Suprapubic skin (tissue), 4 donors: Measurements from ENCODE around the gene RGL3. TPM values are rescaled to one million over a fixed set of nuclear protein-coding genes. Genes with fewer than 3 reads are reported as not detected.
A peak's percentile ranks its signal among the peaks of the same experiment; 100 is the strongest.

ENCODE experiments used
- DNase-seq, 2 donors: peaks; one replicate each; pipeline ENCODE4 v3.0.0-alpha.2; 2019; ENCODE audit warnings: low spot score in 2 of 2
- H3K27ac ChIP-seq: fragments of 200-600 bp; sonication (generic); one replicate; pipeline ENCODE4 v1.5.1; 2019
- H3K27me3 ChIP-seq: fragments of 200-600 bp; sonication (generic); one replicate; pipeline ENCODE4 v1.5.1; 2019
- H3K36me3 ChIP-seq: fragments of 200-600 bp; sonication (generic); one replicate; pipeline ENCODE4 v1.5.1; 2019
- H3K4me1 ChIP-seq: fragments of 200-600 bp; sonication (generic); one replicate; pipeline ENCODE4 v1.5.1; 2019
- H3K4me3 ChIP-seq: fragments of 200-600 bp; sonication (generic); one replicate; pipeline ENCODE4 v1.5.1; 2019; ENCODE audit warnings: mild to moderate bottlenecking
- H3K9me3 ChIP-seq: fragments of 200-600 bp; sonication (generic); one replicate; pipeline ENCODE4 v1.5.1; 2019
- CTCF ChIP-seq, 2 donors: fragments of 200-600 bp in 1 of 2; fragments of 450-650 bp in 1 of 2; sonication (generic) in 1 of 2; IDR thresholded peaks; one replicate each; pipeline ENCODE4 v1.5.1; 2016 to 2019; ENCODE audit warnings: antibody characterized with exemption in 2 of 2, mild to moderate bottlenecking in 1 of 2, moderate library complexity in 1 of 2
- EP300 ChIP-seq: sonication (generic); formaldehyde crosslinking; IDR thresholded peaks from one replicate; pipeline ENCODE4 v1.6.1; 2017; ENCODE audit warnings: antibody characterized with exemption
- POLR2A ChIP-seq, 2 donors: fragments of 450-650 bp; IDR thresholded peaks; one replicate each; pipeline ENCODE4 v1.6.1; 2017; ENCODE audit warnings: antibody characterized with exemption in 2 of 2, mild to moderate bottlenecking in 2 of 2, moderate library complexity in 2 of 2
- POLR2AphosphoS5 ChIP-seq, 3 donors: sonication (generic); formaldehyde crosslinking; IDR thresholded peaks; one replicate each; pipeline ENCODE4 v1.6.1; 2017; ENCODE audit warnings: antibody characterized with exemption in 3 of 3
- WGBS: methylation state at CpG from one replicate; pipeline ENCODE4 v1.1.5; 2018; 5-methylcytosine and 5-hydroxymethylcytosine counted together
- total RNA-seq, 4 donors: library from RNA; depleted of rRNA; stranded (reverse); fragments of >200 nt; gene quantifications; one replicate each; pipeline ENCODE4 v1.1.0, GENCODE V29; 2016

RGL3 gene
- total RNA-seq, 4 donors from 2014 or later, result 1.4 to 4.3 (median 3.5) TPM

DNA sequence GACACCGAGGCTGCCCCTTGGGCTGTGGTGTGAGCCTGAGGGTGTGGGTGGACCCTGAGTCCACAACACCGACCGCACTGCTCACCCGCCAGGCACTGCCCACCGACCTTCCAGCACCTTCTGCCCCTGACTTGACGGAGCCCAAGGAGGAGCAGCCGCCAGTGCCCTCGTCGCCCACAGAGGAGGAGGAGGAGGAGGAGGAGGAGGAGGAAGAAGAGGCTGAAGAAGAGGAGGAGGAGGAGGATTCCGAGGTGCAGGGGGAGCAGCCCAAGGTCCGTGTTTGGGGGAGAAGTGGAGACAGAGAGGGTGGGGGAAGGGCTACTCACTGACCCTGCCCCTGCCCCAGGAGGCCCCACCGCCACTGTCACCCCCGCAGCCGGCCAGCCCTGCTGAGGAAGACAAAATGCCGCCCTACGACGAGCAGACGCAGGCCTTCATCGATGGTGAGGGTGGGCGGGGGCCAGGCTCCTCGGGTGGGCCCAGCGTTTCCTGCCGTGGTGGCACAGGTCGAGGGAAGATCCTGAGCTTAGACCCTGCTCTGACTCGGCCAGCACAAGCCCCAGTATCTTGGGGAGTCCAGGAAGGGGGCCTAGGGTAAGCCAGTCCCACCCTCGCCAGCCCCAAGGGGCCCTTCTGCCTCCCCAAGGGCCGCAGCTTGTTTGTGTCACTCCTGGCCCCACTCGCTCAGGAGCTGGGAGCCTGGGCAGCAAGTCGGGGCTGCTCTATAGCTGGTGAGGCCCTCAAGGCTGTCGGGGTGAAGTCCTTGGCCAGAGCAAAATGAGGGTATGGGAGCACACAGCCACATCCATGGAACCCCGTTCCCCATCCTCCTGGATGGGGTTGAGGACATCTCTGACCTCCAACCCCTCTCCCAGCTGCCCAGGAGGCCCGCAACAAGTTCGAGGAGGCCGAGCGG lies 28.5 kb upstream of the RGL3 start:
- peaks cover 85% of the 10 kb centered on the region for H3K36me3 ChIP-seq
- no peak overlapping the region for H3K4me3 ChIP-seq
- no peak overlapping the region for H3K27ac ChIP-seq
- 85% methylated on average over 14 of the region's 35 CpGs for WGBS
- no peaks in the 10 kb centered on the region for H3K27me3 ChIP-seq
- peaks cover 16% of the 10 kb centered on the region for H3K4me1 ChIP-seq
- no peak for DNase-seq
- no peaks in the 10 kb centered on the region for H3K9me3 ChIP-seq
- TF ChIP-seq POLR2A (IDR thresholded peaks at IDR 0.05) (no peak), POLR2AphosphoS5 (IDR thresholded peaks at IDR 0.05) (no peak), CTCF (IDR thresholded peaks at IDR 0.05) (no peak), EP300 (no peak)

GRCh38 chr19:11446652-11447301 lies 27.7 kb upstream of the RGL3 start:
- H3K36me3 ChIP-seq, result peaks cover 93% of the 10 kb centered on the region
- no peaks in the 10 kb centered on the region for H3K27me3 ChIP-seq
- no peak overlapping the region for H3K27ac ChIP-seq
- no peak for DNase-seq
- no peaks in the 10 kb centered on the region for H3K9me3 ChIP-seq
- H3K4me3 ChIP-seq, result no peak overlapping the region
- 61% methylated on average over 17 of the region's 23 CpGs for WGBS
- TF ChIP-seq POLR2AphosphoS5 (IDR thresholded peaks at IDR 0.05) (no peak), CTCF (IDR thresholded peaks at IDR 0.05) (peak; percentile 53 to 63), EP300 (no peak)
- H3K4me1 ChIP-seq, result peaks cover 16% of the 10 kb centered on the region

DNA sequence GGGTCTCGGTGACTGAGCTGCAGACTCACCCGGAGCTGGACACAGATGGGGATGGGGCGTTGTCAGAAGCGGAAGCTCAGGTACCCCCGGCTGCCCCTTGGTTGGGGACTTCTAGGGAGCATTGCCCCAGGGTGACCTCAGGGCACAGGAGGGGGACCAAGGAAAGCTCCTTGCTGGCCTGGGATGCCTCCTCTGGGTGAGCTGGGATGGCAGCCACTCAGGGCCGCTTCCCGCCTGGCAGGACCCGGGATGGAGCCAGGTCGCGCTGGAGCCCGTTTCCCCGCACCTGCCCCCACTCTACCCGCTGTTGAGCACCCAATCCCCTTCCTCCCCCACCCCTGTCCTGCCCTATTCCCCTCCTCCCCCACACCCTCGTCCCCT lies 27.1 kb upstream of the RGL3 start:
- peaks cover 98% of the 10 kb centered on the region for H3K36me3 ChIP-seq

GRCh38 chr19:11445141-11445540 lies 26.0 kb upstream of the RGL3 start:
- Histone ChIP-seq H3K27me3 (no peaks in the 10 kb centered on the region), H3K27ac (no peak overlapping the region), H3K4me3 (no peak overlapping the region), H3K36me3 (peaks cover 100% of the 10 kb centered on the region), H3K4me1 (peaks cover 18% of the 10 kb centered on the region), H3K9me3 (no peaks in the 10 kb centered on the region)
- WGBS, result 92% methylated on average over 12 of the region's 13 CpGs
- TF ChIP-seq EP300 (no peak), CTCF (IDR thresholded peaks at IDR 0.05) (no peak), POLR2A (IDR thresholded peaks at IDR 0.05) (no peak), POLR2AphosphoS5 (IDR thresholded peaks at IDR 0.05) (no peak)
- no peak for DNase-seq

More for the DNA sequence above, 27.1 kb upstream of the RGL3 start:
- H3K9me3 ChIP-seq, result no peaks in the 10 kb centered on the region
- H3K4me3 ChIP-seq, result no peak overlapping the region
- H3K4me1 ChIP-seq, result peaks cover 18% of the 10 kb centered on the region
- TF ChIP-seq POLR2AphosphoS5 (IDR thresholded peaks at IDR 0.05) (no peak), CTCF (IDR thresholded peaks at IDR 0.05) (no peak), POLR2A (IDR thresholded peaks at IDR 0.05) (no peak), EP300 (no peak)
- no peaks in the 10 kb centered on the region for H3K27me3 ChIP-seq
- 86% methylated on average over 9 of the region's 14 CpGs for WGBS
- DNase-seq, result no peak
- no peak overlapping the region for H3K27ac ChIP-seq

DNA sequence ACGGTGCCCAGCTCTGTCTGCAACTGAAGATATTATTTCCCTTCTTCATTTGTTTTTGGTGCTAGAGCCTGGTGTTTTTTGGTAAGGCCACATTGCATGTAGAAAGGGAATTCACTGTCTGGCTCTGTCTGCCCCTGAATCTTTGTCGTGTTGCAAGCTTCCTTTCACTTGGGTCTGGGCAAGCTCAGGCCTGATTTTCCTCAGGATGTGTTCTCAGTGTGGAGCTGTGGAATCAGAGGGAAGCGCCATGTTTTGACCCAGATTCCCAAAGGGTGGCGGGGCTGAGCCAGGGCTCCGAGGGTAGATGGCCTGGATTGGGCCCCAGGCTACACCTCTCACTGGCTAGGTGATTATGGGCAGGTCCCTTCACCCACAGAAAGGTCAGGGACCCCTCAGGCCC lies 24.9 kb upstream of the RGL3 start:
- TF ChIP-seq CTCF (IDR thresholded peaks at IDR 0.05) (no peak), POLR2A (IDR thresholded peaks at IDR 0.05) (no peak), EP300 (no peak), POLR2AphosphoS5 (IDR thresholded peaks at IDR 0.05) (no peak)
- DNase-seq, result no peak
- WGBS, result 63% methylated on average over 5 of the region's 5 CpGs
- Histone ChIP-seq H3K27me3 (no peaks in the 10 kb centered on the region), H3K9me3 (no peaks in the 10 kb centered on the region), H3K4me3 (no peak overlapping the region), H3K36me3 (peaks cover 99% of the 10 kb centered on the region), H3K4me1 (peaks cover 18% of the 10 kb centered on the region), H3K27ac (peak overlapping the region; percentile 51)
